ENCODE measurements around the gene PSMB10.
"Not testable (repeated sequence)": the region's sequence is repeated elsewhere in the genome, so short reads cannot be mapped to it uniquely, and the experiment has no call there.

Gene PSMB10

DNA sequence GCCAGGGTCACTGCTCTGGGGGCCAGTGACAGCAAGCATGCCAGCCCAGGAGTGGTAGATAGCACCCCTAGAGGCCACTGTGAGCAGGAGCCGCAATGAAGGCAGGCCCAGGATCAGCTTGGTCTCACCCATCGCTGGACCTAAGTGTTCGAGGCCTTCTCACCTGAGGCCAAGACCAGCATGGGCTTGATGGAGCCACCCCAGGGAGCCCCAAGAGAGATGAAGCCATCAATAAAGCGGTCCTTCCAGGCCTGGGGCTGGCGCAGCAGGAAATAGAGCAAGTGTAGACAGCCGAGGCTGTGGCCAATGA, 5.5 kb upstream of the PSMB10 start:
- no peak for DNase-seq (ENCODE audit: low read depth)

DNA sequence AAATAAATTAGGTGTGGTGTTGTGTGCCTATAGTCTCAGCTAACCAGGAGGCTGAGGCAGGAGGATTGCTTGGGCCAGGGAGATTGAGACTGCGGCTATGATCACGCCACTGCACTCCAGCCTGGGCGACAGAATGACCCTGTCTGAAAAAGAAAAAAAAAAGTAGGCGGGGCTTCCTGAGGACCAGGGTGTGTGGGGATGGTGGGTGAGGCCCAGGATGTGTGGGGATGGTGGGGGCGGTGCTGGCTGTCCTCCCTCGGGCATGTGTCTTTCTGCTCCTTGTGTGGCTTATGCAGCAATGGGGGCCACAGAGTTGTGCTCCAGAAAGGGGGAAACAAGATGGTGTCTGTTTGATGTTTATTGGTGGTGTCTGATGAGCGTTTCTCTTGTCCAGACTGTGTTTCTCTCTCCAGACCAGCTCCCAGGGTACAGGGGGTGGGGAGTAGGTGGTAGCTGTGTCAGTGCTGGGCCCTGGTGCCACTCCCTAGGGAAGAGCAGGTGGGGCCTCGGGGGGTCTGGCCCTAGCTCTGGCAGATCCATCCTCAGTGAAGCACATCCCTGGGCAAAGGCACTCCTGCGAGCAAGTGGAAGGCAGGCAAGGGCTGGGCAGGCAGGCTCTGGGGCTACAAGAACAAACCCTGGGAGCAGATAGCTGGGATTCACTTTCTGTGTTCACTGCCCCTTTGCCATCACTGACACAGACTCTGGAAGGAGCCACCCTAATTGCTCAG, 5.0 kb upstream of the PSMB10 start:
- no peak for DNase-seq (ENCODE audit: low read depth)

DNA sequence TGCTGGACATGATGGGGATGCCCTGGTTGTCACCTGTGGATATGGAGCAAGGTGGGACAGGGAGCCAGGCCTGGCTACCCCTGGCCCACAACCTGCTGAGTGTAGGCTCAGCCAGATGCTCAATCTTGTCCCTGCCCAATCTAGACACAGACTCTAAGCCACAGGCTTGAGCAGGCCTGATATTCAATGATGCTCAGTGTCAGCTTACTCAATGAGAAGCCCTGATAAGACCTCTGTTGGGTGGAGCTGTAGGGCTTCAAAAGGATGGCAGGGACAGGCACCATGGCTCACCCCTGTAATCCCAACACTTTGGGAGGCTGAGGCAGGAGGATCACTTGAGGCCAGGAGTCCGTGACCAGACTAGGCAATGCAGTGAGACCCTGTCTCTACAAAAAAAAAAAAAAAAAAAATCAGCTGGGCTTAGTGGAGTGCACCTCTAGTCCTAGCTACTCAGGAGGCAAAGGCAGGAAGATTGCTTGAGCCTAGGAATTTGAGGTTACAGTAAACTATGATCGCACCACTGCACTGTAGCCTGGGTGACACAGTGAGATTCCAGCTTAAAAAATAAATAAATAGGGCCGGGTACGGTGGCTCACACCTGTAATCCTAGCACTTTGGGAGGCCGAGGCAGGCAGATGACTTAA, 3.9 kb upstream of the PSMB10 start:
- no peak for DNase-seq (ENCODE audit: low read depth)

DNA sequence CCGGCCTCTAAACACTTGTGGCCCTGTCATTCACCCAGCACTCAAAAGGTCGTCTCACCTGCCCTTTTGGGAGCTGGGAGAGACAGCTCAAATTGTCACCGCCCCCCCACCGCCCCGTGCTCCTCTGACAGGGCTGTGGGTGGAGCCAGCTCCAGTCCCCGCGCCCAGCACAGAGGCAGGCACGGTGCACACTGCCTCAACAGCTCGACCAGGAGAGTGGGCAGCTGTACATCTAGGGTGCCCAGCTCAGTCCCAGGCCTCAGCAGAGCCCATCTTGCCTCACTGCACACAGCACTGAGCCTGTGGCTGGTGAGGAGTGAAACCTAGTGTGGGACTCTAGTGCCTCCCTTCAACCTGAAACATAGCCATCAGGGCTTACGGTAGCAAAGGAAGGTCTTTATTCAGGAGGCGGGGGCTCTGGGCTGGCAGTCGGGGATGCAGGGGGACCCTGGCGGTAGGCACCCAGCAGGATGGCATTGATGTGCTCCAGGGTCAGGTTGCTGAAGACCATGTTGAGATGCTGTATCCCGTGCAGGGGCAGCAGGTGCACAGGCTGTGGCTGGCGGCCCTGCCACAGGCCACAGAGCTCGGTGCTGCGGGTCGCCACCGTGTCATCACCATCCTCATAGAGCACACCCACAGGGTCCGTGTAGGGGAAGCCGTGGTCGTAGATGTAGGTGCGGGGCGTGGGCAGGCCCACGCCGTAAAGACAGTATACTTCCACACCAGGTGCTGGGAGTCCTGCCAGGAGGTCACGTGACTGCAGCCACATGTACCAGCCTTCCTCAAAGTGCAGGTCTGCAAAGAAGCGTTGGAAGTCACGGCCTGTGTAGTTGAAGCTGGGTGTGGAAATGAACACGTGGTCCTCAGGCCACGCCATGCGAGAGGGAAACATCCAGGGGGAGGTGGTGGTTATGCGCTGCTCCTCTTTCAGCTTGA, 3.1 kb upstream of the PSMB10 start:
- no peak for DNase-seq (ENCODE audit: low read depth)

DNA sequence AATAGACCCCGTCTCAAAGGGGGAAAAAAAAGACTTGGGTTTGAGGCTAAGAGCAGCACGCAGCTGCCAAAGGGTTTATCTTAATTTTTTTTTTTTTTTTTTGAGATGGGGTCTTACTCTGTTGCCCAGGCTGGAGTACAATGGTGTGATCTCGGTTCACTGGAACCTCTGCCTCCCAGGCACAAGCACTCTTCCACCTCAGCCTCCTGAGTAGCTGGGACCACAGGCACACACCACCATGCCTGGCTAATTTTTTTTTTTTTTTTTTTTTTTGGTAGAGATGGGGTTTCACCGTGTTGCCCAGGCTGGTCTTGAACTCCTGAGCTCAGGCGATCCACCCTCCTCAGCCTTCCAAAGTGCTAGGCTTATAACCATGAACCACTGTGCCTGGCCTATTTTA, 1.1 kb upstream of the PSMB10 start:
- not testable (repeated sequence) for DNase-seq (ENCODE audit: low read depth)

DNA sequence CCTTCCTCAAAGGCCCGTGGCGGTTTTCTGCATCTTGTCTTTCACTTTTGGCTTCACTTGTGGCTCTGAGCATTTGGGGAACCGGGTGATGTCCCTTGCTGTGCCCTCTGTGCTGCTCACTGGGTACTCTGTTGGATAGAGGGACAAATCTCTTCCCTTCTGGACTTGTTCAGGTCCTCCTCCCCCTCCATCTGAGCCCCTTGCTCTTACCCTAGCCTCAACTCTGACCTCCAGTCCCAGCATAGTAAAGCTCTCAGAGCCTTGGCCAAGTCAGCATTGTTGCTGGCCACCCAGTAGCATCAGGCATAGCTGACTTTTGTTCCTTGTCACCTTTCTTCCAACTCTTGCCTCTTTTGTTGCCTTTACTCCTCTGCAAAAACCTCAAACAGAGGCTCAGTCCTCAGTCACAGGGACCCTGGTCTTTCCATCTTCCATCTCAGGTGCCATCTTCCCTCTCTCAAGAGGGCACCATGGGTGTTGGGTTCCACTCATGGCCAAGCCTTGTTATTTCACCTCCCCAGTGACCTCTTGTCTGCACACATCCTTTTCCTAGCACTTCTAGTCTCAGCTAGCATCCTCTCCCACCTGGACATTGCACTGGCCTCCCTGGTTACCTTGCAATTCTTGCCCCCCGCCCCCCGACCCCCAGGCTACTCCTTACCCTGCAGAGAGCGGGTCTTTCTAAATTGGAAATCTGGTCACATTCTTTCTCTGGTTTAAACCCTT, 393 bp upstream of the PSMB10 start:
- no peak for DNase-seq (ENCODE audit: low read depth)

DNA sequence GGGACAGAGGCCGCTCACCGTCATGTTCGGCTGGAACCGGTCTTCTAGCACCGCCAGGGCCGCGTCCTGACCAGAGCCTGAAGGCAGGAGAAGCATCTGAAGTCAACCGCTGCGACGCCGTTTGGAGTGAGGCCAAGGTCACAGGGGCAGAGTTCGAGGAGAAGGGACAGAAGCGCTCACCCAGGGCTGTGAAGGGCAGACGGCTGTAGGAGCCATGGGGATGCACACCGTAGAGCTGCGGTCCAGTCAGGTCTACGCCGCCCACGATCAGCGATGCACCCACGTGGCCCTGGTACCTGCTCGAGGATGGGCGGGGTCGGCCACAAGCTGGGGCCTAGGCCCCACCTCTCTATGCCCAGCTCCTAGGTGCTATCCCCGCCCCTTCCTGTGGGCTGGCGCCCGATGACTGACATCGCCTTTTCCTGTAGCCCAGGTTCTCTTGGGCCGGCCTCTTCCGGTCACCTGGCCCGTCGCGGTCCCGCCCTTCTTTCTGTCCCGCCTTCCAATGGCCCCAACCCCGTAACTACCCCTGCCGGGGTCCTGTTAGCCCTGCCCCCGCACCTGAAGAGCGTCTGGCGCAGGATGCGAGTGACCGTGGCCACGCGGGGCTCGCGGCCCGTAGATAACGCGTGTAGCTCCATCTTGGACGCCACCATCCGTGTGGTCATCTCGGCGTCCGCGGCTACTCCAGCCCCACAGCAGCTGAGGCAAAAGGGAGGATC, 1.1 kb downstream of the PSMB10 start:
- DNase-seq (ENCODE audit: low read depth), result peak; percentile 89

DNA sequence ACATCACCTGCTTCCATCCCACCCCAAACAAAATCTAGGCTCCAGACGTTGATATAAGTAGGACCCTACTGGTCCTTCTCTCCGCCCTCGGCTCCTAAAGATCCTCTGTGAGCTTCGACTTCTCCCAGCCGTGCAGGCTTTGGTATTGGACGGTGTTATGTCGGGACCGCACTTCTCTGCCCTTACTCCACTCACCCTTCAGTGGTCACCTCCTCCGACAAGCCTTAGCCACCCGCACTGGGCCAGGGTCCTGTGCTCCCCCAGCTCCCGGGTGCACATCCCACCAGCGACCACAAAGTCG, 1.6 kb downstream of the PSMB10 start:
- no peak for DNase-seq (ENCODE audit: low read depth)

DNA sequence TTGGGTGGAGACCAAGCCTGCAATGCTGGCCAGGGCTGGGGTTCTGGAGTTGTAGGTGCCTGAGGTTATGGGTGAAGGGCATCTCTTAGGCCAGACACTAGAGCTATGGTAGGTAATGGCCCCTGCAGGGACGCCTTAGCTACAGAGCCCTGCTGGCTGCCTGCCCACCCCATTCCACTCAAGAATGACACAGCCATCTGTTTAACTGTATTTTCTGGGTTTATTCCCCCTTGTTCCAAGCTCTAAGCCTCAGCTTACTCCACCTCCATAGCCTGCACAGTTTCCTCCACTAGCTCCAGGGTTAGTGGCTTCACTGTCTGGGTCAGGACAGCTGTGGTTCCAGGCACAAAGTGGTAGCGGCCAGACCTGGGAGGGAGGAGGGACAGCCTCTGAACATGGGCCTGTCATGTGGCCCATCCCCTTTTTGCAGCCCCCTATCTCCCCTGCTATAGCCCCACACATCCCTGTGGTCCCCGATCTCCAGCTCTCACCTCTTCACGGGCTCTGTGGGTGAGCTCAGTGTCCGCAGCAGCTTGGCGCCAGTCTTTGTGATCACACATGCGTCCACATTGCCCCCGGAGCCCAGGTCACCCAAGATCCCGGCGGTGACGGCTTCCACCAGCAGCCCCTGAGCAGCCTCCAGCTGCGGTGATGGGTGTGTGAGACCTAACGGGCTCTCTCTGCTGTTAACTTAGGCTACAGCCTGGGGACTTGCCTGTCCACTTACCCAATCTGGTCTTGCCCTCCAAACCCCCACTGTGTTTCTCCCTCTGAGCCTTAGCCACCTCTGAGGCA, 2.1 kb downstream of the PSMB10 start:
- no peak for DNase-seq (ENCODE audit: low read depth)

DNA sequence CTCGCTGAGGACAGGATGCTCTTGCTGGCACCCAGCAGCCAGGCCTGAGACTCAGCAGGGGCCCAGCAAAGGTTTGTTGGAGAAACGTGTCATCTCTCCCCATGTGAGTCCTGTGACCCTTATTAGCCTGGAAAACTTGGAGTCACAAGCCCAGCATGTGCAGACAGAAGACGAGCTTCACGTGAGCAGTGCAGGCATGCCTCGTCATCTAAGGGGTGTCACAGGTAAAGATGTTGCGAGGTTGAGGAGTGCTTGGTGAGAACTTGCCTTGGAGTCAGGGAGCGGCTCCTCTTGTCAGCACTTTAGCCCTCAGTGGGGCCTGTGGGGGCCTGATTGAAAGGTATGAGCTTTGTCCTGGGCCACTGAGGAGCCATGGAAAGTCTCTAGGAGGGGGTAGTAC, 2.8 kb downstream of the PSMB10 start:
- DNase-seq (ENCODE audit: low read depth), result no peak

DNA sequence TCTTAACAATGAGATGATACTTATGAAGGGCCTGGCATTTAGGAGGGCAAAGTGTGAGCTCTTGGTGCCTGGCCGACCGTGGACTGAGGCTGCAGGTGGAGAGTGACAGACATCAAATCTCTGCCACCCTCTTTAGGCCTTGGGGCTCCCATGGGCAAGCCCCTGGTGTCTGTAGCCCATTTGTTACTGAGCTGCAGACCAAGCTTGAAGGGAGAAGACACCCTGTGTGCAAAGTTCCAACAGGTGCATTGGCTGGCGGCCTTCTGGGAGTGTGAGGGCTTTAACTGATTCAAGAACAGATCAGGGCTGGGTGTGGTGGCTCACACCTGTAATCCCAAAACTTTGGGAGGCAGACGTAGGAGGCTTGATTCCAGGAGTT, 4.2 kb downstream of the PSMB10 start:
- no peak for DNase-seq (ENCODE audit: low read depth)

DNA sequence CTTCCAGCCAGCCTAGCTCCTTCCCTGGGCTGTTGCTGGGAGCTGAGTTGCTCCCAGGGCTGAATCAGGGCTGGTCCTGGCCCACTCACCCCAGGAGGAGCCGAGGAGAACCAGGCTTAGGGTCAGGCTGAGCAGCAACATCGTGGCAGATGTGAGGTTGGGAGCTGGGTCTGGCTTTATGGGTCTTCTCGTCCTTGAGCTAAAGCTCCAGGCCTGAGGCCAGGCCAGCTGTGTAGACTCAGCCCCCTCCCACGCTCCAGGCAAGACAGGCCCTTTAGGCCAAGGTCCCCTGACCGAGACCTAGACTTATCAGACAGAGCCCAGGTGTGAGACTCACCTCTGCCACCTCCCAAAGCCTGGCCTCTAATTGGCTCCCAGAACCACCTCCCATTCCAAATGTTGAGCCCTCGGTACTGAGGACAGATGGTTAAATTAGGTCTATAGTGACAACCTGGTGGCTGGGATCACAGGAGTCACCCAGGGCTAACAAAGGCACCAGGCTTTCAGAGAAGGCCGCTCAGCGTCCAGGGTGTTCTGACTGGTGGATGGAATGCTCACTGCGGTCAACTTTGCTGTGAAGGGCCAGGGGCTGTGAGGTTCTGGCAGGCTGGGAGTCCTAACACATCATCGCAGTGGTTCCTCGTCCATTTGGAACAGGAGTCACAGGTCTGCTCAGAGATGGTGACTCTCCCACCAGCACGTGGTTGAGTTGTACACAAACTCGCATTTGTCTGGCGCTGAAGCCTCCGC, 4.8 kb downstream of the PSMB10 start, which contains the start of gene CTRL:
CTRL (minus strand) TSS at position 151 of the 750 bp plus-strand sequence; CDS start at position 141, 10 bp downstream.
- DNase-seq (ENCODE audit: low read depth), result no peak

DNA sequence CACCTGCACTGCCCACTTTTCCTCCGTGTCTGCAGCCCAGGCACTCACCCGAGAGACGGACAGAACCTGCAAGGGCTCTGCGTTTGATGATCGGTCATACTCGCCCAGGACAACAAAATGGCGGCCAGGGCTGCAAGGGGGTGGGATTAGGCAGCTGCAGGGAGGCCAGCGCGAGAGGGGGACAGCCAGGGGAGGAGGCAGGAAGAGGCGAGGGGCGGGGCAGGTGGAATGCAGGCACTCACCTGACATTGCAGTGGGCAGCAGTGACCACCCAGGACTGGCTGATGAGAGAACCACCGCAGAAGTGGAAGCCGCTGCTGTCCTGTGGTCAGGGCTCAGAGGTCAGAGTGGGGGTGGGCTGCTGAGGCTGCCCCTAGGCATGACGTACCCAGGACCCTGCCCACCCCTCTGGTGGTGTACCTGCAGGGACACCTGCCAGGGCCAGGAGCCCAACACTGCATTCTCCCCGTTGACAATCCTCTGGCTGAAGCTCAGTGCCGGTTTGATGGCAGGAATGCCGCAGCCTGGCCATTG, 5.9 kb downstream of the PSMB10 start:
- no peak for DNase-seq (ENCODE audit: low read depth)

DNA sequence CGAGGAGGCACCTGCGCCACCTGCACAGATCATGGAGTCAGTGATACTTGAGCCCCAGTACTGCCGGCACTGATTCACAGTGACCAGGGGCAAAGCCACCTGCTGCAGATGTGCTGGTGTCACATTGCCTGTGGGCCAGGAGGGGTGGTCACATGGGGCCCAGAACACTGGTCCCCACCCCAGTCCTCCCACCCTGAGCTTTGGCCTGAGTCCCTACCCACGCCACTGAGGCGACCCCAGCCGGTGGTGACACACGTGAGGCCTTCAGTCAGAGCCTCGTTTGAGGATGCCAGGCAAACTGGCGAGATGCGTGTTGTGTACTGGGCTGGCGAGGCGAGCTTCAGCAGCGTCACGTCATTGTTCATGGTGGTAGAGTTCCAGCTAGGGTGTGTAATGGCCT, 6.5 kb downstream of the PSMB10 start:
- DNase-seq (ENCODE audit: low read depth), result no peak

DNA sequence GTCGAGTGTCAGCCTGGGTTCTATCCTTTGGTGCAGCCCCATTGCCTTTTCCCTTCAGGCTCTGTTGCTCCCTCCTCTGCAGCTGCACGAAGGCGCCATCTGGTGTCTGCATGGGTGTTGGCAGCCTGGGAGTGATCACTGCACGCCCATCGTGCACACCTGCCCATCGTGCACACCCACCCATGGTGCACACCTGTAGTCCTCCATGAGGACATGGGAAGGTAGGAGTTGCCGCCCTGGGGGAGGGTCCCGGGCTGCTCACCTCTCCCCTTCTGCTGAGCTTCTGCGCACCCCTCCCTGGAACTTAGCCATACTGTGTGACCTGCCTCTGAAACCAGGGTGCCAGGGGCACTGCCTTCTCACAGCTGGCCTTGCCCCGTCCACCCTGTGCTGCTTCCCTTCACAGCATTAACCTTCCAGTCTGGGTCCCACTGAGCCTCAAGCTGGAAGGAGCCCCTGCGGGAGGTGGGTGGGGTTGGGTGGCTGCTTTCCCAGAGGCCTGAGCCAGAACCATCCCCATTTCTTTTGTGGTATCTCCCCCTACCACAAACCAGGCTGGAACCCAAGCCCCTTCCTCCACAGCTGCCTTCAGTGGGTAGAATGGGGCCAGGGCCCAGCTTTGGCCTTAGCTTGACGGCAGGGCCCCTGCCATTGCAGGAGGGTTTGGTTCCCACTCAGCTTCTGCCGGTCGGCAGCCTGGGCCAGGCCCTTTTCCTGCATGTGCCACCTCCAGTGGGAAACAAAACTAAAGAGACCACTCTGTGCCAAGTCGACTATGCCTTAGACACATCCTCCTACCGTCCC, 7.9 kb downstream of the PSMB10 start:
- no peak for DNase-seq (ENCODE audit: low read depth)

DNA sequence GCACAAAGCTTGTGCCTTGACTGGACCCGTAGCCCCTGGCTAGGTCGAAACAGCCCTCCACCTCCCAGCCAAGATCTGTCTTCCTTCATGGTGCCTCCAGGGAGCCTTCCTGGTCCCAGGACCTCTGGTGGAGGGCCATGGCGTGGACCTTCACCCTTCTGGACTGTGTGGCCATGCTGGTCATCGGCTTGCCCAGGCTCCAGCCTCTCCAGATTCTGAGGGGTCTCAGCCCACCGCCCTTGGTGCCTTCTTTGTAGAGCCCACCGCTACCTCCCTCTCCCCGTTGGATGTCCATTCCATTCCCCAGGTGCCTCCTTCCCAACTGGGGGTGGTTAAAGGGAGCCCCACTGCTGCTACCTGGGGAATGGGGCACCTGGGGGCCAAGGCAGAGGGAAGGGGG, 8.5 kb downstream of the PSMB10 start:
- no peak for DNase-seq (ENCODE audit: low read depth)

DNA sequence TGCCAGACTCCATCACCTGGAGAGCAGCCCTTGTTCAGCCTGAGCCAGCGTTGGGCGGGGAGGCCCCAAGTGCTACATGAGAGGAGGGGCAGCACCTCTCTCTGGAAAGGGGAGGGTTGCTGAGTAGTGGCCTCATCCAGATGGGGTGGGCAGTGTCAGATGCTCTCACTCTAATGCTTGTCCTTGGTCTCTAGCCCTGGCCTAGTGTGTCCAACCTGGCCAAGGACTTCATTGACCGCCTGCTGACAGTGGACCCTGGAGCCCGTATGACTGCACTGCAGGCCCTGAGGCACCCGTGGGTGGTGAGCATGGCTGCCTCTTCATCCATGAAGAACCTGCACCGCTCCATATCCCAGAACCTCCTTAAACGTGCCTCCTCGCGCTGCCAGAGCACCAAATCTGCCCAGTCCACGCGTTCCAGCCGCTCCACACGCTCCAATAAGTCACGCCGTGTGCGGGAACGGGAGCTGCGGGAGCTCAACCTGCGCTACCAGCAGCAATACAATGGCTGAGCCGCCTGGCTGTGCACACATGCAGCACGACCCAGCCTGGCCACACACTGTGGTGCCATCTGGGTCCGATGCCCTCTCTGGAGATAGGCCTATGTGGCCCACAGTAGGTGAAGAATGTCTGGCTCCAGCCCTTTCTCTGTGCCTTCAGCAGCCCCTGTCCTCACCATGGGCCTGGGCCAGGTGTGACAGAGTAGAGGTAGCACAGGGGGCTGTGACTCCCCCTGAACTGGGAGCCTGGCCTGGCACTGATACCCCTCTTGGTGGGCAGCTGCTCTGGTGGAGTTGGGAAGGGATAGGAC, 9.3 kb downstream of the PSMB10 start:
- no peak for DNase-seq (ENCODE audit: low read depth)

DNA sequence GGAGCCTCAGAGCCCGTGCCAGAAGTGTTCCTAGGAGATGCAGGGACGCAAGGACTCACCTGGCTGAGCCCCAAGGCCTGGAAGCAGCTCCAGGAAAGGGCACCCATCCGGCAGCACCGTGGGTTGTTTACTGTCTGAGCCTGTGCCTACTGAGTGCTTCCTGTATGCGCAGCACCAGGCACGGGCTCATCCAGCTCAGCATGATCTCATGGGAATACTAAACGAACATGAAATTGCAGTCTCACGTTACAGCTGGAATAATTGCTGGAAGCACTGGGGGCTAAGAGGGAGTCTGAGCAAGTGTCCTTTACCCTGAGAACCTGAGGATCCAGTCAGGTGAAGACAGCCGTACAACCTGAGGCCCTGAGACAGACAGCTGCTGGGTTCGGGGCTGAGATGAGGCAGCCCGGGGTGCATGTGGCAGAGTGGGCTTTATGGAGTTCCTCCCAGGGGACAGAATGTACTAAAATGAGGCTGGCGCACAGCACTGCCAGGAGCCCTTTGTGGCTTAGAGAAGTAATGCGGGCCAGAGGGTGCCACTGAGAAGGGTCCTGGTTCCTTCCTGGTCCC, 10.4 kb downstream of the PSMB10 start:
- no peak for DNase-seq (ENCODE audit: low read depth)
